Natural killer cell (primary cell): Measurements from ENCODE around the gene DNAJC3. TPM values are rescaled to one million over a fixed set of nuclear protein-coding genes. Genes with fewer than 3 reads are reported as not detected.
A peak's percentile ranks its signal among the peaks of the same experiment; 100 is the strongest.

Source experiments
- ATAC-seq, 3 donors: fragments of 150-1000 bp in 2 of 3; fragments of 200-7000 bp in 1 of 3; cut with Tn5 transposase; 1 replicate in 1 of 3; 2 replicates in 2 of 3; pipeline ENCODE4 v1.10.0; 2021; ENCODE audit warnings: mild to moderate bottlenecking in 2 of 3, moderate library complexity in 2 of 3
- DNase-seq, 2 donors: peaks; one replicate each; pipeline versions ENCODE4 v3.0.0 to v3.0.0-alpha.2; 2013 to 2021; ENCODE audit warnings: mixed read lengths in 1 of 2
- H3K27ac ChIP-seq: one replicate; pipeline ENCODE4 v1.5.1; 2013; ENCODE audit warnings: mild to moderate bottlenecking, low read length
- H3K27me3 ChIP-seq: one replicate; pipeline ENCODE4 v1.6.1; 2013; ENCODE audit warnings: low read length; ENCODE audit not compliant: control insufficient read depth, insufficient read depth
- H3K36me3 ChIP-seq: one replicate; pipeline ENCODE4 v1.6.1; 2013; ENCODE audit warnings: low read length; ENCODE audit not compliant: control insufficient read depth, insufficient read depth
- H3K4me1 ChIP-seq: one replicate; pipeline ENCODE4 v1.6.1; 2013; ENCODE audit warnings: low read length; ENCODE audit not compliant: control insufficient read depth, insufficient read depth
- H3K4me3 ChIP-seq: one replicate; pipeline ENCODE4 v1.5.1; 2013; ENCODE audit warnings: low read length
- H3K9me3 ChIP-seq: one replicate; pipeline ENCODE4 v1.6.1; 2013; ENCODE audit warnings: low read length; ENCODE audit not compliant: control insufficient read depth, insufficient read depth
- H3K27ac Mint-ChIP-seq, 2 donors: one replicate each; pipeline ENCODE4 v1.8.0; 2022; ENCODE audit warnings: mild to moderate bottlenecking in 2 of 2, mixed read lengths in 2 of 2, moderate library complexity in 1 of 2
- H3K27me3 Mint-ChIP-seq, 2 donors: one replicate each; pipeline ENCODE4 v1.8.0; 2022; ENCODE audit warnings: low read depth in 2 of 2, mixed read lengths in 2 of 2
- H3K36me3 Mint-ChIP-seq: one replicate; pipeline ENCODE4 v1.8.0; 2022; ENCODE audit warnings: mixed read lengths
- H3K4me1 Mint-ChIP-seq, 2 donors: one replicate each; pipeline ENCODE4 v1.8.0; 2022; ENCODE audit warnings: mixed read lengths in 2 of 2
- H3K4me3 Mint-ChIP-seq: one replicate; pipeline ENCODE4 v1.8.0; 2022; ENCODE audit warnings: mild to moderate bottlenecking, moderate library complexity, mixed read lengths
- H3K9me3 Mint-ChIP-seq, 2 donors: one replicate each; pipeline ENCODE4 v1.8.0; 2022; ENCODE audit warnings: mixed read lengths in 2 of 2
- CTCF ChIP-seq: fragments of 200-600 bp; IDR thresholded peaks from one replicate; pipeline ENCODE4 v1.8.0; 2022; ENCODE audit warnings: antibody characterized with exemption
- WGBS: methylation state at CpG from one replicate; pipeline ENCODE4 v1.1.7; 2013; ENCODE audit warnings: missing lambda C conversion rate; ENCODE audit not compliant: insufficient coverage; 5-methylcytosine and 5-hydroxymethylcytosine counted together
- intact Hi-C: fragments of 100-400 bp; cut with micrococcal nuclease; formaldehyde crosslinking; loops from one replicate; pipeline ENCODE4 v1.14.2; 2022
- total RNA-seq, 4 donors: library from RNA; stranded (reverse); fragments of 120-200 nt in 1 of 4; gene quantifications; one replicate each; pipeline versions ENCODE4 v1.2.3 to v1.2.4, GENCODE V29; 2013 to 2022

DNAJC3 gene
- total RNA-seq, 3 donors from 2014 or later (not counting 1 experiment from before 2014, with no cell fraction given), result 26.5 to 38.1 (median 29.0) TPM

- peak; percentile 82 to 93 (median 90) for ATAC-seq
- Mint-ChIP-seq H3K27me3 (peaks cover 0 to 2% of the 10 kb centered on the region in 2 donors), H3K9me3 (no peaks in the 10 kb centered on the region), H3K27ac (no peak overlapping the region), H3K4me3 (no peak overlapping the region), H3K4me1 (no peaks in the 10 kb centered on the region), H3K36me3 (no peaks in the 10 kb centered on the region)
- WGBS, result 0% methylated on average over 1 of the region's 3 CpGs
- DNase-seq, result peak; percentile 47 to 83
- H3K4me1 ChIP-seq, result no peaks in the 10 kb centered on the region
- H3K4me3 ChIP-seq, result no peak overlapping the region
- peak; percentile 97 for TF ChIP-seq CTCF
- no peaks in the 10 kb centered on the region for H3K9me3 ChIP-seq
- intact Hi-C loops, result loop anchor here (1.0 to 10.0 kb wide), 4 partner anchors 210 to 429 kb away; no protein-coding TSS in a partner anchor
- H3K36me3 ChIP-seq, result no peaks in the 10 kb centered on the region
- H3K27me3 ChIP-seq, result no peaks in the 10 kb centered on the region
- H3K27ac ChIP-seq, result no peak overlapping the region
These were observed 157.3 kb downstream of the DNAJC3 start for GRCh38 chr13:95834134-95834765.

GRCh38 chr13:95841894-95842293 lies 165.0 kb downstream of the DNAJC3 start:
- intact Hi-C loops, result no loop called here
- no peaks in the 10 kb centered on the region for H3K4me1 ChIP-seq
- Mint-ChIP-seq H3K27me3 (no peaks in the 10 kb centered on the region), H3K4me3 (no peak overlapping the region), H3K9me3 (no peaks in the 10 kb centered on the region), H3K36me3 (no peaks in the 10 kb centered on the region), H3K4me1 (no peaks in the 10 kb centered on the region), H3K27ac (no peak overlapping the region)
- H3K4me3 ChIP-seq, result no peak overlapping the region
- TF ChIP-seq CTCF, result no peak
- no peak overlapping the region for H3K27ac ChIP-seq
- H3K27me3 ChIP-seq, result no peaks in the 10 kb centered on the region
- ATAC-seq (no peak), DNase-seq (no peak)
- H3K36me3 ChIP-seq, result no peaks in the 10 kb centered on the region
- no peaks in the 10 kb centered on the region for H3K9me3 ChIP-seq

- Mint-ChIP-seq H3K27ac (no peak overlapping the region), H3K27me3 (no peaks in the 10 kb centered on the region), H3K36me3 (no peaks in the 10 kb centered on the region), H3K9me3 (no peaks in the 10 kb centered on the region), H3K4me3 (no peak overlapping the region), H3K4me1 (no peaks in the 10 kb centered on the region)
- H3K27ac ChIP-seq, result no peak overlapping the region
- no peaks in the 10 kb centered on the region for H3K27me3 ChIP-seq
- H3K4me3 ChIP-seq, result no peak overlapping the region
- no peaks in the 10 kb centered on the region for H3K4me1 ChIP-seq
- no CpG with 5 or more reads among the region's 2 CpGs for WGBS
- intact Hi-C loops, result no loop called here
- H3K9me3 ChIP-seq, result no peaks in the 10 kb centered on the region
- no peaks in the 10 kb centered on the region for H3K36me3 ChIP-seq
- TF ChIP-seq CTCF, result no peak
- ATAC-seq (no peak), DNase-seq (no peak)
These were observed 166.0 kb downstream of the DNAJC3 start for GRCh38 chr13:95842898-95843297.

Other genes with a start within 250 kb of the DNAJC3 start
- not detected for gene CLDN10, start 124.4 kb upstream of the DNAJC3 start, total RNA-seq
- gene DZIP1, start 32.4 kb upstream of the DNAJC3 start, total RNA-seq, result not detected